B cell (primary cell): Measurements from ENCODE around the gene PDZD2. TPM values are rescaled to one million over a fixed set of nuclear protein-coding genes. Genes with fewer than 3 reads are reported as not detected.

Experiments used
- ATAC-seq: fragments of 200-7000 bp; cut with Tn5 transposase; one replicate; pipeline ENCODE4 v1.10.0; 2021; ENCODE audit warnings: low read depth, mild to moderate bottlenecking, moderate number of reproducible peaks, moderate library complexity
- CTCF ChIA-PET: fragments of 350-600 bp; sonication (Branson Sonifier 250); formaldehyde crosslinking; loops from one replicate; lab custom pipeline; 2021; ENCODE audit warnings: antibody characterized with exemption, inconsistent platforms; lab: Charles Lee
- POLR2A ChIA-PET: fragments of 350-600 bp; sonication (Branson Sonifier 250); formaldehyde crosslinking; loops from one replicate; lab custom pipeline; 2021; ENCODE audit warnings: antibody characterized with exemption; lab: Charles Lee
- DNase-seq: peaks from one replicate; pipeline ENCODE4 v3.0.0; 2013
- H2AFZ ChIP-seq: 2 replicates; pipeline ENCODE4 v1.6.1; 2012; ENCODE audit warnings: mild to moderate bottlenecking, low read depth, low read length; ENCODE audit not compliant: insufficient read depth, poor library complexity, severe bottlenecking
- H3K27ac ChIP-seq, 2 donors: 1 replicate in 1 of 2; 2 replicates in 1 of 2; pipeline ENCODE4 v1.5.1; 2012 to 2013; ENCODE audit warnings: low read length in 2 of 2, mild to moderate bottlenecking in 2 of 2, moderate library complexity in 1 of 2
- H3K27me3 ChIP-seq, 4 experiments: fragments of 200-600 bp in 1 of 4; sonication (generic) in 1 of 4; replicated peaks in 1 of 4; 1 replicate in 2 of 4; 2 replicates in 2 of 4; pipeline versions ENCODE4 v1.6.1 to v1.7.0; 2013 to 2016; ENCODE audit warnings: low read length in 3 of 4, mild to moderate bottlenecking in 2 of 4, mixed read lengths in 1 of 4, moderate library complexity in 1 of 4; ENCODE audit not compliant: insufficient read depth in 4 of 4, control insufficient read depth in 3 of 4; ENCODE audit errors: control extremely low read depth in 1 of 4
- H3K36me3 ChIP-seq, 2 experiments: replicated peaks in 1 of 2; 1 replicate in 1 of 2; 2 replicates in 1 of 2; pipeline versions ENCODE4 v1.6.1 to v1.7.1; 2013; ENCODE audit warnings: low read length in 1 of 2; ENCODE audit not compliant: insufficient read depth in 2 of 2, control insufficient read depth in 1 of 2; ENCODE audit errors: control extremely low read depth in 1 of 2, extremely low read depth in 1 of 2
- H3K4me1 ChIP-seq, 2 donors: fragments of 200-600 bp in 1 of 2; sonication (generic) in 1 of 2; 1 replicate in 1 of 2; 2 replicates in 1 of 2; pipeline versions ENCODE4 v1.5.1 to v1.6.1; 2013 to 2017; ENCODE audit warnings: low read length in 2 of 2; ENCODE audit not compliant: control insufficient read depth in 2 of 2, insufficient read depth in 2 of 2
- H3K4me2 ChIP-seq: replicated peaks from 2 replicates; pipeline ENCODE3; 2012; ENCODE audit warnings: mild to moderate bottlenecking, low read depth, low read length; ENCODE audit not compliant: poor library complexity, severe bottlenecking
- H3K4me3 ChIP-seq, 5 experiments: fragments of 200-600 bp in 1 of 5; sonication (generic) in 1 of 5; 1 replicate in 3 of 5; 2 replicates in 2 of 5; pipeline versions ENCODE4 v1.5.1 to v1.7.0; 2011 to 2016; ENCODE audit warnings: low read length in 4 of 5, mild to moderate bottlenecking in 4 of 5, low read depth in 2 of 5, control low read depth in 1 of 5, moderate library complexity in 1 of 5; ENCODE audit not compliant: insufficient read depth in 1 of 5; ENCODE audit errors: control extremely low read depth in 1 of 5, extremely low read depth in 1 of 5
- H3K79me2 ChIP-seq: fragments of 200-600 bp; sonication (generic); one replicate; pipeline ENCODE4 v1.6.0; 2016; ENCODE audit warnings: low read length; ENCODE audit not compliant: control insufficient read depth, insufficient read depth
- H3K9ac ChIP-seq: fragments of 200-600 bp; sonication (generic); 2 replicates; pipeline ENCODE4 v1.6.1; 2017; ENCODE audit warnings: mild to moderate bottlenecking, low read length, moderate library complexity
- H3K9me3 ChIP-seq, 3 donors: one replicate each; pipeline versions ENCODE4 v1.6.1 to v1.7.1; 2013; ENCODE audit warnings: low read length in 2 of 3; ENCODE audit not compliant: control insufficient read depth in 2 of 3, insufficient read depth in 1 of 3; ENCODE audit errors: control extremely low read depth in 1 of 3
- H4K20me1 ChIP-seq: 2 replicates; pipeline ENCODE4 v1.6.0; 2012; ENCODE audit warnings: mild to moderate bottlenecking, low read length; ENCODE audit not compliant: insufficient read depth, control insufficient read depth, poor library complexity, severe bottlenecking
- H3K27ac Mint-ChIP-seq: one replicate; pipeline ENCODE4 v1.8.0; 2021; ENCODE audit warnings: mixed read lengths
- H3K27me3 Mint-ChIP-seq: one replicate; pipeline ENCODE4 v1.8.0; 2021; ENCODE audit warnings: mixed read lengths
- H3K4me1 Mint-ChIP-seq: one replicate; pipeline ENCODE4 v1.8.0; 2021; ENCODE audit warnings: mixed read lengths
- H3K4me3 Mint-ChIP-seq: one replicate; pipeline ENCODE4 v1.8.0; 2021; ENCODE audit warnings: mixed read lengths
- H3K9me3 Mint-ChIP-seq: one replicate; pipeline ENCODE4 v1.8.0; 2022; ENCODE audit warnings: mixed read lengths; ENCODE audit not compliant: insufficient read depth
- EZH2 ChIP-seq: IDR thresholded peaks from 2 replicates; pipeline ENCODE4 v1.6.1; 2012; ENCODE audit warnings: borderline replicate concordance, low read depth, mild to moderate bottlenecking, moderate library complexity, low read length; ENCODE audit not compliant: insufficient read depth, poor library complexity, severe bottlenecking
- WGBS: methylation state at CpG from one replicate; pipeline ENCODE4 v1.1.5; 2013; ENCODE audit warnings: missing lambda C conversion rate; ENCODE audit not compliant: insufficient coverage; 5-methylcytosine and 5-hydroxymethylcytosine counted together
- intact Hi-C: fragments of 100-400 bp; cut with micrococcal nuclease; formaldehyde crosslinking; loops from one replicate; pipeline ENCODE4 v1.10.0; 2022
- polyA plus RNA-seq: library from polyadenylated mRNA; depleted of rRNA; stranded (reverse); fragments of >200 nt; gene quantifications from 2 replicates; pipeline ENCODE4 v1.2.3, GENCODE V29; 2012
- total RNA-seq, 2 donors: library from RNA; stranded (reverse); fragments of 120-200 nt in 1 of 2; gene quantifications; 1 replicate in 1 of 2; 2 replicates in 1 of 2; pipeline versions ENCODE4 v1.2.3 to v1.2.4, GENCODE V29; 2013 to 2022
- TF ChIP-seq, protein P1 (sequence below): fragments of 200-600 bp; IDR thresholded peaks from one replicate; pipeline ENCODE4 v1.8.0; 2022; ENCODE audit warnings: antibody characterized with exemption, mild to moderate bottlenecking

The PDZD2 gene
- total and polyA plus RNA-seq, 2 donors (not counting 1 experiment from before 2014, with no cell fraction given) = not detected

DNA sequence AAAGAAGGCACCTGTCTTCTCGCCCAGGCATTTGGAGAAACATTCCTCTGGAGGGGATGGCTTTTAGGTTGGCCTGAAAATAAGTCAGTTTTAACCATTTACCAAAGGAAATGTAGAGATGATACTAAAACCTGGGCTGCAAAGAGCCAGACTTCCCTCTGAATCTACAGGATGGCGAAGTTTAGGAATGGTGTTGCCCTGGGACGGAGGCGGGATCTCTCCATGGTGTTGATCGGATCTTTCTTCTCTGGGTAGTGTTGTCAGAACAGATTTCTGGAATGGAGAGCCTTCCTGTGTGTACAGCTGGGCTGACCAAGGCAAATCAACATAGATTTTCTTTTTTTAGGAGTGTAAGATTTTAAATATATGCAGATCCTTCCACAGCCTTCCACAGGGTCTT lies 159.2 kb downstream of the PDZD2 start:
- ChIA-PET POLR2A (no interaction called here), CTCF (no interaction called here)
- Mint-ChIP-seq H3K4me1 (no peaks in the 10 kb centered on the region), H3K9me3 (peaks cover 6% of the 10 kb centered on the region), H3K27ac (no peak overlapping the region), H3K4me3 (no peak overlapping the region), H3K27me3 (peaks cover 18% of the 10 kb centered on the region)
- ATAC-seq (no peak), DNase-seq (no peak)
- TF ChIP-seq EZH2 = no peak
- TF ChIP-seq, protein P1, sequence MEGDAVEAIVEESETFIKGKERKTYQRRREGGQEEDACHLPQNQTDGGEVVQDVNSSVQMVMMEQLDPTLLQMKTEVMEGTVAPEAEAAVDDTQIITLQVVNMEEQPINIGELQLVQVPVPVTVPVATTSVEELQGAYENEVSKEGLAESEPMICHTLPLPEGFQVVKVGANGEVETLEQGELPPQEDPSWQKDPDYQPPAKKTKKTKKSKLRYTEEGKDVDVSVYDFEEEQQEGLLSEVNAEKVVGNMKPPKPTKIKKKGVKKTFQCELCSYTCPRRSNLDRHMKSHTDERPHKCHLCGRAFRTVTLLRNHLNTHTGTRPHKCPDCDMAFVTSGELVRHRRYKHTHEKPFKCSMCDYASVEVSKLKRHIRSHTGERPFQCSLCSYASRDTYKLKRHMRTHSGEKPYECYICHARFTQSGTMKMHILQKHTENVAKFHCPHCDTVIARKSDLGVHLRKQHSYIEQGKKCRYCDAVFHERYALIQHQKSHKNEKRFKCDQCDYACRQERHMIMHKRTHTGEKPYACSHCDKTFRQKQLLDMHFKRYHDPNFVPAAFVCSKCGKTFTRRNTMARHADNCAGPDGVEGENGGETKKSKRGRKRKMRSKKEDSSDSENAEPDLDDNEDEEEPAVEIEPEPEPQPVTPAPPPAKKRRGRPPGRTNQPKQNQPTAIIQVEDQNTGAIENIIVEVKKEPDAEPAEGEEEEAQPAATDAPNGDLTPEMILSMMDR = no peak
- Histone ChIP-seq H3K9me3 (no peaks in the 10 kb centered on the region), H3K9ac (no peak overlapping the region), H3K27me3 (no peaks in the 10 kb centered on the region), H3K4me3 (no peak overlapping the region), H3K4me1 (no peaks in the 10 kb centered on the region), H3K27ac (no peak overlapping the region), H4K20me1 (no peaks in the 10 kb centered on the region), H3K4me2 (no peak overlapping the region), H2AFZ (no peak overlapping the region), H3K79me2 (no peaks in the 10 kb centered on the region), H3K36me3 (no peaks in the 10 kb centered on the region)
- WGBS = 100% methylated on average over 4 of the region's 5 CpGs
- intact Hi-C loops = no loop called here

GRCh38 chr5:31800351-31800750 lies 161.4 kb downstream of the PDZD2 start:
- H3K9me3 ChIP-seq = no peaks in the 10 kb centered on the region
- H3K27me3 ChIP-seq = no peaks in the 10 kb centered on the region
- ATAC-seq (no peak), DNase-seq (no peak)
- no peaks in the 10 kb centered on the region for H3K4me1 ChIP-seq
- TF ChIP-seq, protein P1 = no peak
- TF ChIP-seq EZH2 = no peak
- H3K79me2 ChIP-seq = no peaks in the 10 kb centered on the region
- Mint-ChIP-seq H3K27ac (no peak overlapping the region), H3K4me3 (no peak overlapping the region), H3K4me1 (no peaks in the 10 kb centered on the region), H3K9me3 (peaks cover 3% of the 10 kb centered on the region), H3K27me3 (peaks cover 18% of the 10 kb centered on the region)
- CTCF ChIA-PET = no interaction called here
- no peak overlapping the region for H3K4me2 ChIP-seq
- no peak overlapping the region for H3K4me3 ChIP-seq
- intact Hi-C loops = no loop called here
- H3K9ac ChIP-seq = no peak overlapping the region
- WGBS = no CpG with 5 or more reads among the region's 1 CpG
- no peak overlapping the region for H3K27ac ChIP-seq
- no peaks in the 10 kb centered on the region for H4K20me1 ChIP-seq
- H2AFZ ChIP-seq = no peak overlapping the region
- H3K36me3 ChIP-seq = no peaks in the 10 kb centered on the region
- POLR2A ChIA-PET = no interaction called here
